HG02884 (cell line): Measurements from ENCODE around the gene VTN.
"Not testable (repeated sequence)": the region's sequence is repeated elsewhere in the genome, so short reads cannot be mapped to it uniquely, and the experiment has no call there.

ENCODE experiments used
- ATAC-seq: cut with Tn5 transposase; IDR thresholded peaks from one replicate; pipeline ENCODE4 v1.9.1; 2021; ENCODE audit warnings: mild to moderate bottlenecking, moderate library complexity; ENCODE audit not compliant: unreplicated experiment

Gene VTN

GRCh38 chr17:28344011-28344410, 26.1 kb downstream of the VTN start:
- ATAC-seq = no peak

DNA sequence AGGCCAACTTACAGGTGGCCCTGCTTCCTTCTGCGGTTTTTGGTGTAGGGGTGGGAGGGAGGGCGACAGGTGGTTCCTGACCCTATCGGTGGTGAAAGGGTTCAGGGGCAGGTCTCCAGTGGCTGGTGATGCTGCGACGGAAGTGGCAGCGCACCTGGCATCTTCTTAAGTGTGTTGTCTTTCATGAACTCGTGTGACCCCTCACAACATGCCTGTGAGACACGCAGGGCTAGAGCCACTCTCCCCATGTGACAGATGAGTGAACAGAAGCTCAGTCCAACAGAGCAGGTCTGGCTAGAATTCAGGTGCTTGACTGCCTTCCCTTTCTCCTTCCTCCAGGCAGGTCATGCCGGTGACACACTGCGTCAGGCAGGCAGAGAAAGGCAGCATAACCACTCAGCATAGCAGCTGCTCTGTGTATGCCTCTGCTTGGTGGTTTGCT, 26.6 kb downstream of the VTN start:
- no peak for ATAC-seq

- ATAC-seq = no peak
Measured at GRCh38 chr17:28342313-28342712, 27.8 kb downstream of the VTN start.

DNA sequence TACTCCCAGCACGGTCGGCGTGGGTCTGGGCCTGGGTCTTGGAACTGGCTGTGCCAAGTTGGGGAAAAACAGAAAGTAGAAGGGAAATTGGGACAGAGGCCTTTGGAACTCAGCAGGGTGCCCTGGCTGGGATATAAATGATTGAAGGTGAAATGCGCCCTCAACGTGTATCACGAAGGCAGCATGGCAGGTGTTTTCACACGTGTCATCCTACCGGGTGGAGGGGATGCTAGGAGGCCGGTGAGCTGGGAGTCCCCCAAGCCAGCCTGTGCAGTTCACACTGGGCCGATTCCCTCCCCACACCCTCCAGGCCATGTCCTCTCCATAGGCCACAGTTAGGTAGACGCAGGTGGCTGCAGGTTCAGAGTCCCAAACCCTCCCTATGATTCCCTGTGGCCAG, 28.6 kb downstream of the VTN start:
- ATAC-seq = no peak

GRCh38 chr17:28340374-28340773, 29.7 kb downstream of the VTN start:
- no peak for ATAC-seq

- ATAC-seq = no peak
Measured at GRCh38 chr17:28339431-28339830, 30.7 kb downstream of the VTN start.

GRCh38 chr17:28338769-28339212, 31.3 kb downstream of the VTN start:
- not testable (repeated sequence) for ATAC-seq

DNA sequence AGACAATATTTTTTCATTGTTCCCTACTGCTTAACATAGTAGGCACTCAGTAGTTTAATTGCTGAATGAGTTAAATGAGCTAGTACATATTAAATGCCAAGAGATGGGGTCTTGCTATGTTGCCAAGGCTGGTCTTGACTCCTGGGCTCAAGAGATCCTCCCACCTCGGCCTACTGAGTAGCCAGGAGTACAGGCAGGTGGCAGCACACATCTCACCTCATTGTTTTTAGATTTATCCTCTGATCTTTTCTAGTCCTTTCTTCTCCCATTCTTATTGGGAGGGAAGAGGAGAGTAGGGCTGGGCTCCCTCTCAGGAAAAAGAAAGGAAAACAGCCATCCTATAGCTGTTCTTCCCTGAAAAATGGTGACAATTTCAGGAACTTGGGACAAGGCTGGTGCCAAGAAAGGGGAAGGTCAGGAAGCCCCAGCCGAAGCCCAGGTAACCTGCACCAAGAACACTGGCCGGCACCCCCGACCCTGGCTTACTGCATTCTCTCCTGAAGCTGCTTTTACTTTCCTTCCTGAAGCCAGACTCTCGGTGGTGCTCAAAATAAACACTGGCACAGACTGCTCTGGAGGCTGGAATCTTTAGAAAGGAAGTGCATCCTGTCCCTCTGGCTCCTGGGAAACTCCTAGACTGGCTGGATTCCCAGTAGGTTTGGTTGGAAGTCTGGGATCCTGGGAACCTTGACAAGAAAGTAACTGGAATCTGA, 31.9 kb downstream of the VTN start:
- ATAC-seq = no peak

- no peak for ATAC-seq
Measured at GRCh38 chr17:28335959-28336871, 33.9 kb downstream of the VTN start.

DNA sequence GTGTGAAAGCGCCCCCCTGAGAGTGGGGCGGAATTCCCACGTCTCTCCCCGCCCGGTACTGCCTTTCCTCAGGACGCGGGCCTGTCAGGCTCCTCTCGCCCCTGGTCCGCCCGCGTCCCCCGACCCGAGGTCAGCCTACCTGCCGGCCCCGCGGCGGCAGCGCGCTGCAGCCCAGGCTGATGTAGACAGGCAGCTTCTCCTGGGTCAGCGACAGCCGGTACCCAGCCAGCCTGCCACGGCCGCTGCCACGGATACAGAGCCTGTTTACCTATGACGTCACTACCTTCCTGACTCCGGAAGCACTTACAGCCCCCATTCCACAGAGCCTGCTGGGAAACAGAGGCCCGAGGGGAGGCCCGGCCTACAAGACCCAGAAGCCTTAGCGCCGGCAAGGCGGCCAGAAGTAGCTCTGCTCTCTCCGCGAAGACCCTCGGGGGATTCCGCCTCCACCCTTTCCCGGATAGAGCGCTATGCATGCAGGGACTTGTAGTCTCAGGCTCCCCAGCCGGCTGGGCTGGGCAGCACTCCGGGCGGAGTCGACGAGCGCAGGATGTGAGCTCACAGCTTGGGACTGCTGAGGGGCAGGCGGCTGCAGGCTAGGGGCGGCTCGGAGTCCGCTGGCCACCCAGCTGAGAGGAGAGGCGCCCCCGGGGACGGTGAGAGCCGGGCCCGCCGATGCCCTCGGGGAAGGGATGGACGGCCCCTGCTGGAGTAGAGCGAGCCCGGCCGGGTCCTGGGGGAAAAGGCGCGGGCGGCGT, 34.7 kb downstream of the VTN start, which contains the start of the genes IFT20 and TNFAIP1:
Gene IFT20, minus strand, starts transcription at position 272 of the 758 bp plus-strand sequence. CDS start 3,487 bp downstream, outside the sequence.
Gene TNFAIP1, plus strand, starts transcription at position 561 of the 758 bp plus-strand sequence. CDS start 3,761 bp downstream, outside the sequence.
- ATAC-seq = peak; percentile 96

GRCh38 chr17:28334666-28335200, 35.4 kb downstream of the VTN start:
- ATAC-seq = no peak

DNA sequence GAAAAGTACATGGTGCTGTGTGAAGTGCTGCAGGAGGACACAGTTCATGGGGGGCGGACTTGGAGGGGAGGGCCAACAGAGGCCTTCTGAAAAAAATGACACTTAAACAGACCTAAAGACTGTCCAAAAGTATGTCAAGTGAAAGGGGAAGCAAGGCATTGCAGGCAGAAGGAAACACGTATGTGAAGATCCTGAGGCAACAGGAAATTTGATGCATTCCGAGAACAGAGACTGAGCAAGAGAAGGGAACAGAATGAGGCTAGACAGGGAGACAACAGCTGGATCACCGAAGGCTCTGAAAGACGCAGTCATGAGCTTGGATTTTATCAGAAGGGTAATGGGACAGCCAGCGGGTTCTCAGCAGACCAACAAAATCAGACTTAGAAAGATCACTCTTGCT, 35.9 kb downstream of the VTN start:
- ATAC-seq = no peak

GRCh38 chr17:28333083-28333746, 36.9 kb downstream of the VTN start:
- no peak for ATAC-seq

- no peak for ATAC-seq
Measured at GRCh38 chr17:28331891-28332420, 38.2 kb downstream of the VTN start.

DNA sequence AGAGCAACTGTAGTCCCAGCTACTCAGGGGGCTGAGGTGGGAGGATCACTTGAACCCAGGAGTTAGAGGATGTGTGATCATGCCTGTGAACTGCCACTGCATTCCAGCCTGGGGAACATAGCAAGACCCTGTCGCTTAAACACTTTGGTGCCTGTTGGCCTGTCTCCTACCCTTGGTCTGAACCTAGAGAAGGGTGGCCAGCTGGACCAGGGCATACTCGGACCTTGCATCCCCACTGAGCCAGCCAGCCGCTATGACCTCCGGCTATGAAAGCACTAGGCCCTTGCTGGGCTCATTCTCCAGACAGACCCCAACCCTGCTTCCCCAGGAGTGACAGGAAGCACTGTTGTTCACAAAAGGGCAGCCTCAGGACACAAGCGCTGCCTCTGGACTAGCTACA, 39.4 kb downstream of the VTN start:
- no peak for ATAC-seq

GRCh38 chr17:28328325-28328724, 41.8 kb downstream of the VTN start:
- no peak for ATAC-seq

GRCh38 chr17:28327709-28328108, 42.4 kb downstream of the VTN start:
- no peak for ATAC-seq

GRCh38 chr17:28327031-28327607, 43.0 kb downstream of the VTN start:
- no peak for ATAC-seq

GRCh38 chr17:28326114-28326513, 44.0 kb downstream of the VTN start:
- ATAC-seq = no peak

GRCh38 chr17:28325211-28325610, 44.9 kb downstream of the VTN start:
- no peak for ATAC-seq
